HEK293 (cell line): ENCODE results near the gene IFNW1.

Source experiments
- CTCF ChIA-PET: fragments of 350-600 bp; formaldehyde crosslinking; extraction: SDS; loops from one replicate; lab custom pipeline; 2021; ENCODE audit warnings: antibody characterized with exemption; lab: Yijun Ruan, JAX
- POLR2A ChIA-PET: fragments of 300-600 bp; formaldehyde crosslinking; extraction: SDS; loops from one replicate; lab custom pipeline; 2020; ENCODE audit warnings: antibody characterized with exemption, inconsistent platforms; lab: Yijun Ruan, JAX
- H3K27ac ChIP-seq: fragments of 200-500 bp; sonication (Bioruptor generic); 2 replicates; pipeline ENCODE4 v1.5.1; 2014; ENCODE audit warnings: low read depth, low read length, control low read depth, inconsistent platforms; ENCODE audit errors: extremely low read depth
- H3K36me3 ChIP-seq, 2 experiments: fragments of 200-500 bp in 1 of 2; sonication (Bioruptor generic) in 1 of 2; 1 replicate in 1 of 2; 2 replicates in 1 of 2; pipeline ENCODE4 v1.5.1; 2014 to 2017; ENCODE audit warnings: inconsistent platforms in 2 of 2, low read length in 2 of 2; ENCODE audit not compliant: control insufficient read depth in 2 of 2, insufficient read depth in 1 of 2
- H3K4me1 ChIP-seq: fragments of 200-500 bp; sonication (Bioruptor generic); 2 replicates; pipeline ENCODE4 v1.5.1; 2014; ENCODE audit warnings: mild to moderate bottlenecking, low read length, inconsistent platforms; ENCODE audit not compliant: control insufficient read depth, insufficient read depth
- H3K4me3 ChIP-seq: 2 replicates; pipeline ENCODE4 v1.5.1; 2011; ENCODE audit warnings: low read depth, mild to moderate bottlenecking, control low read depth, low read length, moderate library complexity
- H3K9me3 ChIP-seq: fragments of 200-500 bp; sonication (Bioruptor generic); 2 replicates; pipeline ENCODE4 v1.5.1; 2014; ENCODE audit warnings: low read depth, low read length, inconsistent platforms; ENCODE audit not compliant: control insufficient read depth, insufficient read depth
- CTCF ChIP-seq: fragments of 450-650 bp; formaldehyde crosslinking; IDR thresholded peaks from 2 replicates; pipeline ENCODE4 v1.5.1; 2016; ENCODE audit warnings: missing biosample characterization, missing genetic modification characterization
- GFI1B ChIP-seq: fragments of 450-650 bp; formaldehyde crosslinking; IDR thresholded peaks from 2 replicates; pipeline ENCODE4 v1.5.1; 2016; ENCODE audit warnings: missing biosample characterization, missing genetic modification characterization
- HOXC10 ChIP-seq: sonication (generic); formaldehyde crosslinking; IDR thresholded peaks from 2 replicates; pipeline ENCODE4 v1.8.1; 2023; ENCODE audit warnings: mild to moderate bottlenecking, missing genetic modification reagents
- KLF16 ChIP-seq: fragments of 450-650 bp; formaldehyde crosslinking; IDR thresholded peaks from 2 replicates; pipeline ENCODE4 v1.5.1; 2017; ENCODE audit warnings: missing biosample characterization, missing genetic modification characterization
- YY2 ChIP-seq: fragments of 450-650 bp; formaldehyde crosslinking; IDR thresholded peaks from 2 replicates; pipeline ENCODE4 v1.5.1; 2016; ENCODE audit warnings: missing biosample characterization, missing genetic modification characterization
- ZBTB44 ChIP-seq: fragments of 450-650 bp; IDR thresholded peaks from 2 replicates; pipeline ENCODE4 v1.5.1; 2018; ENCODE audit warnings: missing biosample characterization, mild to moderate bottlenecking, missing genetic modification characterization
- ZBTB49 ChIP-seq: fragments of 450-650 bp; formaldehyde crosslinking; IDR thresholded peaks from 2 replicates; pipeline ENCODE4 v1.5.1; 2016; ENCODE audit warnings: missing biosample characterization, missing genetic modification characterization, low read depth
- ZNF10 ChIP-seq: fragments of 450-650 bp; formaldehyde crosslinking; IDR thresholded peaks from 2 replicates; pipeline ENCODE4 v1.5.1; 2017; ENCODE audit warnings: missing biosample characterization, missing genetic modification characterization
- ZNF175 ChIP-seq: fragments of 450-650 bp; formaldehyde crosslinking; IDR thresholded peaks from 2 replicates; pipeline ENCODE4 v1.5.1; 2016; ENCODE audit warnings: missing biosample characterization, missing genetic modification characterization
- ZNF19 ChIP-seq: fragments of 450-650 bp; formaldehyde crosslinking; IDR thresholded peaks from 2 replicates; pipeline ENCODE4; 2016; ENCODE audit warnings: missing biosample characterization, missing genetic modification characterization, low read depth
- ZNF292 ChIP-seq: fragments of 450-650 bp; formaldehyde crosslinking; IDR thresholded peaks from 2 replicates; pipeline ENCODE4 v1.5.1; 2016; ENCODE audit warnings: low read depth, missing biosample characterization, missing genetic modification characterization, borderline replicate concordance
- ZNF350 ChIP-seq: fragments of 450-650 bp; formaldehyde crosslinking; IDR thresholded peaks from 2 replicates; pipeline ENCODE4 v1.5.0; 2017; ENCODE audit warnings: missing biosample characterization, mild to moderate bottlenecking, missing genetic modification characterization
- ZNF501 ChIP-seq: fragments of 450-650 bp; formaldehyde crosslinking; IDR thresholded peaks from 2 replicates; pipeline ENCODE4 v1.5.1; 2016; ENCODE audit warnings: missing biosample characterization, missing genetic modification characterization
- ZNF514 ChIP-seq: fragments of 450-650 bp; formaldehyde crosslinking; IDR thresholded peaks from 2 replicates; pipeline ENCODE4 v1.5.1; 2016; ENCODE audit warnings: missing biosample characterization, missing genetic modification characterization
- ZNF518A ChIP-seq: fragments of 450-650 bp; formaldehyde crosslinking; conservative IDR thresholded peaks from 2 replicates; pipeline ENCODE4 v1.5.1; 2016; ENCODE audit warnings: low read depth, missing biosample characterization, missing genetic modification characterization
- ZNF561 ChIP-seq: fragments of 450-650 bp; IDR thresholded peaks from 2 replicates; pipeline ENCODE4 v1.5.1; 2018; ENCODE audit warnings: missing biosample characterization, missing genetic modification characterization, borderline replicate concordance
- ZNF626 ChIP-seq: fragments of 450-650 bp; sonication (Bioruptor Pico); formaldehyde crosslinking; IDR thresholded peaks from 2 replicates; pipeline ENCODE4 v1.5.1; 2018; ENCODE audit warnings: missing biosample characterization, missing genetic modification characterization, inconsistent platforms
- ZNF654 ChIP-seq: fragments of 450-650 bp; formaldehyde crosslinking; IDR thresholded peaks from 2 replicates; pipeline ENCODE4 v1.5.1; 2016; ENCODE audit warnings: low read depth, missing biosample characterization, missing genetic modification characterization
- ZNF660 ChIP-seq: fragments of 450-650 bp; IDR thresholded peaks from 2 replicates; pipeline ENCODE4 v1.5.1; 2018; ENCODE audit warnings: missing biosample characterization, mild to moderate bottlenecking, missing genetic modification characterization
- ZNF677 ChIP-seq: fragments of 450-650 bp; IDR thresholded peaks from 2 replicates; pipeline ENCODE4 v1.5.0; 2018; ENCODE audit warnings: missing biosample characterization, mild to moderate bottlenecking, missing genetic modification characterization, moderate library complexity
- ZSCAN30 ChIP-seq: fragments of 450-650 bp; IDR thresholded peaks from 2 replicates; pipeline ENCODE4 v1.5.1; 2018; ENCODE audit warnings: missing biosample characterization, mild to moderate bottlenecking, missing genetic modification characterization, moderate library complexity
- ZXDB ChIP-seq: fragments of 450-650 bp; formaldehyde crosslinking; IDR thresholded peaks from 2 replicates; pipeline ENCODE4 v1.5.1; 2016; ENCODE audit warnings: missing biosample characterization, missing genetic modification characterization

The IFNW1 gene

GRCh38 chr9:21110708-21111576 lies 30.7 kb downstream of the IFNW1 start:
- TF ChIP-seq KLF16 (tag by site-specific recombination) (no peak), ZNF660 (tag by site-specific recombination) (peak; percentile 53; the same call in 1 of the 2 replicates), ZNF10 (tag by site-specific recombination) (no peak), ZNF626 (tag by site-specific recombination) (no peak), ZNF175 (tag by site-specific recombination) (no peak), ZBTB49 (no peak), ZNF561 (tag by site-specific recombination) (no peak), ZNF292 (no peak), ZNF654 (tag by site-specific recombination) (peak; percentile 94), CTCF (tag by site-specific recombination) (peak; percentile 65), ZNF514 (tag by site-specific recombination) (no peak), ZSCAN30 (tag by site-specific recombination) (no peak)
- TF ChIP-seq, all 188 proteins: peak for 3
- Histone ChIP-seq H3K4me3 (no peak overlapping the region), H3K27ac (no peak overlapping the region), H3K36me3 (no peaks in the 10 kb centered on the region), H3K4me1 (no peaks in the 10 kb centered on the region), H3K9me3 (no peaks in the 10 kb centered on the region)
- ChIA-PET POLR2A (no interaction called here), CTCF (interaction anchor here (0.5 to 3.1 kb wide), 52 partner anchors 8 to 1578 kb away, joined by 3 to 25 read pairs (median 4); no protein-coding TSS in a partner anchor)

- ChIA-PET CTCF (interaction anchor here (0.8 kb wide), 1 partner anchor 163 kb away, joined by 5 read pairs; no protein-coding TSS in a partner anchor), POLR2A (no interaction called here)
- no peak overlapping the region for H3K4me3 ChIP-seq
- H3K9me3 ChIP-seq: no peaks in the 10 kb centered on the region
- no peak overlapping the region for H3K27ac ChIP-seq
- no peaks in the 10 kb centered on the region for H3K4me1 ChIP-seq
- no peaks in the 10 kb centered on the region for H3K36me3 ChIP-seq
- TF ChIP-seq ZNF350 (tag by site-specific recombination): no peak
- TF ChIP-seq YY2 (tag by site-specific recombination): no peak
- TF ChIP-seq ZNF518A (tag by site-specific recombination): no peak
- no peak for TF ChIP-seq ZXDB (tag by site-specific recombination)
- TF ChIP-seq ZNF19 (tag by site-specific recombination): no peak
- no peak for TF ChIP-seq HOXC10 (CRISPR knock-in tag)
- no peak for TF ChIP-seq ZNF501 (tag by site-specific recombination)
- TF ChIP-seq ZNF660 (tag by site-specific recombination): no peak
- TF ChIP-seq ZBTB44: no peak
- TF ChIP-seq ZNF677 (tag by site-specific recombination): no peak
- TF ChIP-seq GFI1B (tag by site-specific recombination): no peak
Observed at GRCh38 chr9:21104787-21105186, 36.8 kb downstream of the IFNW1 start.
